SU-DHL-6 (cell line): ENCODE data around the gene SPRR5.

Experiments
- CTCF ChIP-seq: fragments of 200-600 bp; sonication (generic); IDR thresholded peaks from one replicate; pipeline ENCODE4 v1.5.1; 2017; ENCODE audit warnings: antibody characterized with exemption, mild to moderate bottlenecking, low read length, moderate library complexity; ENCODE audit not compliant: insufficient read depth, poor library complexity, severe bottlenecking
- EZH2phosphoT487 ChIP-seq: fragments of 200-600 bp; sonication (generic), shearing (Covaris generic); conservative IDR thresholded peaks from 2 replicates; pipeline ENCODE4 v1.6.1; 2018; ENCODE audit warnings: mild to moderate bottlenecking, antibody characterized with exemption, low read length, moderate library complexity, mixed read lengths

GRCh38 chr1:152928671-152929070 is 18.3 kb upstream of the SPRR5 start:
- TF ChIP-seq CTCF, result no peak
- no peak for TF ChIP-seq EZH2phosphoT487
